Stimulated activated CD4-positive, alpha-beta T cell treated with anti-CD3 and anti-CD28 coated beads, Interleukin-15, amount 100 ng/mL, for 1 hour (primary cell): ENCODE results near the gene VSIG10L2.
"Not testable (repeated sequence)": the region's sequence is repeated elsewhere in the genome, so short reads cannot be mapped to it uniquely, and the experiment has no call there.

ENCODE experiments used
- DNase-seq, 2 donors: peaks; one replicate each; pipeline ENCODE4 v3.0.0-alpha.2; 2020; ENCODE audit warnings: low read depth in 1 of 2, low spot score in 1 of 2

VSIG10L2 gene

GRCh38 chr11:125945797-125946520, at the start of gene VSIG10L2:
TSS of gene VSIG10L2 (plus strand) at chr11:125946044. CDS start at chr11:125946056, 12 bp downstream.
- no peak for DNase-seq

GRCh38 chr11:125901872-125902271, 44.0 kb upstream of the VSIG10L2 start:
- DNase-seq, result no peak

- no peak for DNase-seq
Observed at GRCh38 chr11:125902277-125902926, 43.4 kb upstream of the VSIG10L2 start.

- DNase-seq, result peak; percentile 69 to 84
Observed at GRCh38 chr11:125902927-125903710, 42.7 kb upstream of the VSIG10L2 start, which contains the start of gene PUS3. TSS of gene PUS3 (minus strand) at chr11:125903206. CDS start at chr11:125896284, 6,922 bp downstream.

- DNase-seq, result no peak
Observed at GRCh38 chr11:125903711-125904659, 41.9 kb upstream of the VSIG10L2 start, which contains the start of gene DDX25. TSS of gene DDX25 (plus strand) at chr11:125904508. CDS start at chr11:125904518, 10 bp downstream.

GRCh38 chr11:125904678-125905077, 41.2 kb upstream of the VSIG10L2 start:
- DNase-seq, result no peak

GRCh38 chr11:125910226-125910849, 35.5 kb upstream of the VSIG10L2 start:
- DNase-seq, result no peak

- not testable (repeated sequence) for DNase-seq
Observed at GRCh38 chr11:125914601-125915000, 31.2 kb upstream of the VSIG10L2 start.

- no peak for DNase-seq
Observed at GRCh38 chr11:125916683-125917347, 29.0 kb upstream of the VSIG10L2 start.

GRCh38 chr11:125918140-125918840, 27.6 kb upstream of the VSIG10L2 start:
- DNase-seq, result no peak

- DNase-seq, result no peak
Observed at GRCh38 chr11:125921042-125921441, 24.8 kb upstream of the VSIG10L2 start.

- no peak for DNase-seq
Observed at GRCh38 chr11:125922156-125922555, 23.7 kb upstream of the VSIG10L2 start.

- DNase-seq, result no peak
Observed at GRCh38 chr11:125923012-125923579, 22.7 kb upstream of the VSIG10L2 start.

- no peak for DNase-seq
Observed at GRCh38 chr11:125923633-125924032, 22.2 kb upstream of the VSIG10L2 start.

- no peak for DNase-seq
Observed at GRCh38 chr11:125924384-125925007, 21.3 kb upstream of the VSIG10L2 start.

GRCh38 chr11:125925247-125925740, 20.6 kb upstream of the VSIG10L2 start:
- no peak for DNase-seq

GRCh38 chr11:125925804-125926203, 20.0 kb upstream of the VSIG10L2 start:
- DNase-seq, result no peak

- DNase-seq, result no peak
Observed at GRCh38 chr11:125926682-125927081, 19.2 kb upstream of the VSIG10L2 start.
